NCI-H345 treated with DMSO at 0.1 percent for 48 hours (cell line): ENCODE results near the gene VAMP8.
"Not testable (repeated sequence)": the region's sequence is repeated elsewhere in the genome, so short reads cannot be mapped to it uniquely, and the experiment has no call there.

Source experiments
- DNase-seq: peaks from one replicate; lab custom pipeline; 2025; ENCODE audit not compliant: unreplicated experiment; lab: John Stamatoyannopoulos, UW

VAMP8 gene

DNA sequence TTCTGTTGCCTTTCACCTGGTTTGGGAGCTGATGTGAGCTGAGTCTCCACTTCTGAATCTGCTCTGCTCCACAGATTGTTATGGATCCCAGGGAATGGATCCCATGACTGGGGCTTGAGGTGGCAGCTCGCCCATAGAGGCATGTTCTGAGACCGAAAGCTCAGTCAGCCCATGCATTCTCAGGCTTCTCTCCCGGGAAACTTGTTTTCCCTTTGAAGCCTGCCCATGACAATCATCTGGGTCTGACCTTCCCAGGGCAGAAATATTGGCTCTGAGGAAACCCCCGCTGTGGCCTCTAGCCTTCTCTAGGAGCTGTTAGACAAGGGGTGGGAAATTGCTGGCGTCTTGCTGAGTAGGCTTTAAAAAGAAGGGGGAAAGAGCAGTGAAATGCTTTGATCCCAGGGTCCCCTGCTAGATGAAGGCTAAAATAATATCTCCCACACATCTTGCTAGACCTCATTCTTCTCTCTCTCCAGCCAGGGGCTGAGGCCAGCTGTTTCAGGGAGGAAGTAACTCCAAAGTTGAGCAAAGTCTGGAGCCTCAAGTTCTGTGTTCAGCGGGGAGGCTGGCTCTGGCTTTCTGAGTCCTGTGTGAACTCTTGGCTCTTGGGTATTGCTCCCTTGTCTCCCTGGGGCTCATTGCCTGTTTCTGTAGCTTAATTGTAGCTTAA is 2.0 kb downstream of the VAMP8 start:
- DNase-seq: no peak

DNA sequence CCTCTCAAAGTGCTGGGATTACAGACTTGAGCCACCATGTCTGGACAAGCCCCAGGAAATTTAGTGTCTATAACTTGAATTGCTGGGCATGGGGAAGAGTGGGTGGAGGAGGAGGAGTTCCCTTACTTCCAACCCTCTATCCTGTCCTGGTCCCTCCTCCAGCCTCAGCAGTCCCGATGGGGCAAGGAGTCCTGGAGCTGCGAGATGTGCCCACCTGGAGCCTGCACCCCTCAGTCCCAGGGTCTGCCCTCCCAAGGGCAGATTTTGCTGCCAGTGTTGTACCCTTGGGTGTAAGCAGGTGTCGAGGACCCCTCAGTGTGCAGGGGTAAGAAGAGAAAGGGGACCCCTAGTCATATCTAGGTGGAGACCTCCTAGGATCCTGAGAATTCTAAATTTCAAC is 2.8 kb downstream of the VAMP8 start:
- DNase-seq: no peak

DNA sequence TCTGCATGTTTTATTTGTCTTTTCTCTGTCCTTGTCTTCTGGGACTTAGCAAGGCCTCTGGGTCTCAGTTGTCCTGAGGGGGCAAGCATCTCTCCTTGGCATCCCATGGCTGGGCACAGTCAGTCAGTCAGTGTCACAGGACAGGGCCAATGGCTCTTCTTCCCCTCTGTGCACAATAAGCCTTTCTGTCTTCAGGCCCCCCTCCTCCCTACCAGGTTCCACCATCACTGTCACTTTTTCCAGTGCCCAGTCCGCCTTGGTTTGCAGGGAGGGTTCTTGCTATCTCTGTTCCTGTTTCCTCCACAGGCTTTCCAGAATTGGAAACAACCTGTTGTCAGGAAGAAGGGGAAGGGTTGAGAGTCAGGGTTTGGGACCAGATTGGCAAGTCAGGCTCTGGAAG is 5.1 kb downstream of the VAMP8 start:
- DNase-seq: no peak

DNA sequence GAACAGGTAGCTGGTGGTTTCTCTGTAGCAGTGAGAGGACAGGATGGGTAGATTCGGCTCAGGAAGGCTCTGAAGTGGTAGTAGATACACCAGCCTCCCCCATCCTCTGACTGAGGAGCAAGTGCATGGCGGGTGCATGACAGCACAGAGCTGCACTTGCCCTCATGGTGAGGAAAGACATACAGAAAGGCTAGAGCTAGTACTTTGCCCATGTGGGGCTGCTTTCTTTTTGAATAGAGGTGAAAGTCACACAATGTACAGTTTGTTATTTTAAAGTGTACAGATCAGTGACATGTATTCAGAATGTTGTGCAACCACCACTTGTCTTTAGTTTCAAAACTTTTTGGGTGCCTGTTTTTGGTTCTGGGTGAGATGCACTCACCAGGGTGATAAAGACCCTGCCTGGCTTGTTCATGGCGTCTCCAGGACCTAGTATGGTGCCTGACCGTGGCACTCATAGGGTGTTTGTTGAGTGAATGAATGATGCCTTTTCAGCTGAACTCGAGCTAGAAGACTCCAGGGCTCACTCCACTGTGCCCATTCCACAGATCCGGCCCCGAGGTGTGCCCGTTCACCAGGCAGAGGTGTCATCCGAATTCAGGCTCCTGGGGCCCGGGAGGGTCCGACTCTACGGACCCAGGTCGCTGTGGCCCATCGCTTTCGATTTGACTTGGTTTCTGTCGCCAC is 6.4 kb downstream of the VAMP8 start:
- no peak for DNase-seq

DNA sequence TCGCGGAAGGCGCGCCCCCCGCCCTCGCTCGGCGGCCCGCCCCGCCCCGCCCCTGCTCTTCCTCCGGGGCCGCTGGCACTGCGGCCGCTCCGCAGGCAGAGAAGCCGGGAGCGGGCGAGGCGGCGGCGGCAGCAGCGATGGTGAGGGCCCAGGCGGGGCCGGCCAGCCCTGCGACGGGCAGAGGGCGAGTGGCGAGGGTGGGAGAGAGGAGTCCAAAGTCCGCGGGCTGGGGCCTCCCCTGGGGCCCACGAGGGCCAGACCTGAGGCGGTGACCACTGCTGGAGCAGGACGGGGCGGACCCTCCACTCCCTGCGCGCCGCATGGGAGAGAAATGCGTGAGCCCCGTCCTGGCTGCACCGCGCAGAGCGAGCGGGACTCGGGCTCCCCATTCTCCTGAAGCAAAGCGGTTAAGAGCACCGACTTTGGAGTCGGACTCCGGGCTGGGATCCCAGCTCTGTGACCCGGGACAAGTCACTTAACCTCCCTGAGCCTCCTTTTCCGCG is 7.0 kb downstream of the VAMP8 start, which contains the start of gene VAMP5:
TSS of gene VAMP5 (plus strand) at position 78 of the 503 bp plus-strand sequence. CDS start at position 138, 60 bp downstream.
- DNase-seq: no peak

DNA sequence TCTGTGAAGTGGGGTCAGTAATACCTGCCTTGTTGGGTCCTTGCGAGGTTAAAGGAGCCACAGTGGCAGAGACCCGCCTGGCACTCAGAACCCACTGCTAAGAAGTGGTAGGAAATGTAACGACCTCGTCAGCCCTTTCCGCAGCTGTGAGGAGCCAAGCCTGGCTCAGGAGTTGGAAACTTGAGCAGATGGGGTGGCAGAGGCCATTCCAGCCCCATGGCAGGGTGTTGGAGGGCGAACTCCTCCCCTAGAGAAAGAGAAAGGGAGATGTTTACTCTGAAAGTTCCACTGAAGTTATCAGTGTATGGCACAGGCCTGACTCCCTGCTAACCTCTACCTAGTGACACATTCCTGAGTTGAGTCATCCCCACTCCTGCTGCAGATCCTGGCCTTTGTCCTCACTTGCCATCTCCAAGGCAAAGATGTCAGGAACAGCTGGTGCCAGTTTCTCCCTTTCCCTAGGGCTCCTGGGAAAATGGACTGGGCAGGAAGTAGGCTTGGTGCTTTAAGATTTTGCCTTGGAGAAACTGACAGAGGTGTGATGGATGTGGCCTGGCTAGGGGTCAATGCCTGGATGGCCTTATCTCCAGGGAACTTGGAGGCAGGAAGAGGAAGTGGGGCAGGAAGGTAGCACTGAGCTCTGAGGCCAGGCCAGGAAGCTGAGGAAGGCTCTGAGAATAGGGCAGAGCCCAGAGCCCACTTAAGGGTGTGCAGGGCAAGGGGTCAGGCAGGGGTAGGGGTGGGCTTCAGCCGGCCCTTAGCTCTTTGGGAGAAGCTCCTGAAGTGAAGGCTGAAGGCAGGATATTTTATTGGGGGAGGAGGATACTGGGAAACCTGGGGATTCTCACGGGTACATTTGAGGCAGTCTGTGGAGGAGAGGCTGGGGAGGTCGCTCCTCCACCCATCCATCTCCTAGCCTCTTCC is 7.7 kb downstream of the VAMP8 start:
- no peak for DNase-seq

DNA sequence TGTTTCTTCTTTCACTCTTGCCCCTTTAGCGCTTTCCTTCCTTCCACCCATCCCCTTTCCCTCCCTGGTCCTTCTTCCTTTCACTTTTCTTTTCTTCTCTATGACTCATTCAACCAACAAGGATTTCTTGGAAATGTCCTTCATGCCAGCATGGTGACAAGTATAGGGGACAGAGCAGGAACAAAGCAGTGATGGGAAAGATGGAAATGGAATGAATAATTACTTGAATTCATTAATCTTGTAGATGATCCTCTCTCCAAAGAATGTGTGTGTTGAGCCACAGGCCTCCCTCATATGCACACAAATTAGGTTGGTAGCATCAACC is 8.4 kb downstream of the VAMP8 start:
- no peak for DNase-seq

DNA sequence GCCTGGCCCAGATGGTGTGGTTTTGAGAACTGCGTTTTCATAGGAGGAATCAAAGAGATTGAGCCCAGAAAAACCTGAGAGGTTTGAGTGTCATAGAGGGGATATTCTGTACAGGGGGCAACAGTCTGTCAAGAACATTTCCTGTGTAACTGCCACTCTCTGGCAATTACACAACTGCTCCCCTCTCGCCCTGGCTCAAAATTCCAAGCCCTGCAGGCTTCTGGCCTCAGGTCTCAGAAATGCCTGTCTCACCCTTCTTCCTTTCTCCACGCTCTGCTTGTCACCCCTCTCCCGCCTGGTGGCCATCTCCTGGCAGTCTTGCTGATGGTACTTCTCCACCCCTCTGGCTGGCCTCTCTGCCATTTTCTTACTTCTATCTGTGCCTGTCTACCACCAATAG is 10.8 kb downstream of the VAMP8 start:
- DNase-seq: no peak

DNA sequence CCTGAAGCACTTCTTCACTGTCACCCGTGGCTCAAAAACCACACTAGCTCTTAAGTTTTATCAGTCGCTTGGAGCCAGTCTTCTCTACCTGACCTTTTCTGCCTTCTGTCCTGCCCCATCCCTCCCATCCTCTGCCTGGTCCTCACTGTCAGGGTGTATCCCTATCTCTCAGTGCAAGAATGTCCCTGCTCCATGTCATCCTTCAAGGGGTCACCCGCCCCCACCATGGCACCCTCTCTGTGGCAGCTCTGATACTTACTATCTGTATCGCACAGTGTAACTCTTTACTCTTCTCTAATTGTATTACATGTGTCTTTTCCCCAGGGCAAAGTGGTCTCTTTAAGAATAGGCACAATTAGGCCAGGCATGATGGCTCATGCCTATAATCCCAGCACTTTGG is 11.3 kb downstream of the VAMP8 start:
- no peak for DNase-seq

DNA sequence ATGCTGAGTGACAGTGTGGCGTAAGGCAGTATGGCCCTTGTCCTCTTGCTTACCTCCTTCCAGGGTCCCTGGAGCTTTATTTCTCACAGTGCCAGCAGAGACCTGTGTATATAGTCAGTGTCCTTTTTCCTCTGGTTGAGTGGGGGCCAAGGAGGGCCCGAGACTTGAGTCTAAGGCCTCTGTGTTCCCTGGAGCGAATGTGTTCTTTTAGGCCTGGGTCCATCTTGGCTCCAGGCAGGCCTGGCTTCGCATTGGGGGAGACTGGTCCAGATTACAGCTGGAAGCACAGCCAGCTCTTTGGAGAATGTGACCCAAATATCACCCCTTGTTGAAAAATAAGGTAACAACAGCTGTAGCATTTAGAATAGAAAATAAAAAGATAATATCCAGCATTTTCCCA is 11.8 kb downstream of the VAMP8 start:
- no peak for DNase-seq

DNA sequence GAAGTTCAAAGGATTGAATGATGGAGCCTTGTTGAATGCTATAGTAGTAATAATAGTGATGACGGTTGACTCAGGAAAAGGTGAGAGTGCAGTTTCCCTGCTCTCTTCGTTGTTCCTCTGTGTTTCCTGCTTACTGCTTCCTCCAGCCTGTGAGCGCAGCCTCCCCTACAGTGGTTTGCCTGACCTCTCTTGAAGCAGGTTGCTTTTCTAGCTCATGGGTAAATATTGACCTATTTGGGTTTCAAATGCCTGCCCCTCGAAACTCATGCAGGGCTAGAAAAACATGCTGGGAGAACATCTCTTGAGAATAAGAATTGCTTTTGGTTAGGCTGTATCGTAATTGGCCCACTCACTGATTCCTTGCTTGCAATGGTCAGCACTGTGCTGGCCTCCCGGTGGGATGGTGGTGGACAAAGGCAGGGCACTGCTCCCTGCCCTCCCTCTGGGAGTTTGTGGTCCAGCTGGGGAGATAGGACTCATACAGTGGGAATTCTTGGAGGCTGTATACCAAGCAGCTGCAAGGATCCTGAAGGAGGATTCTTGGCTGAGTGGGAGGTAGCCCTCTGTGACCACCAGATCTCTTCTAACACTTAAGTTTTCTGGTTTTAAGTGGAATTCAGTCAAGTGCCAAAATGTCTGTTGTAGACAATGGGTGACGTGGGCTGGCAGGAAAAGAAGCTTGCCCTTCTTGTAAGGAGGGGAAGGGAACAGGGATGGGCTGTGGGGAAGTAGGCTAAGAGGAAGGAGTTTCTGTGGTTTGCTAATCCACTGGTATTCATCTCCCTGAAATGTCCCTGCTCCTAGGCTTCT is 12.8 kb downstream of the VAMP8 start:
- no peak for DNase-seq

DNA sequence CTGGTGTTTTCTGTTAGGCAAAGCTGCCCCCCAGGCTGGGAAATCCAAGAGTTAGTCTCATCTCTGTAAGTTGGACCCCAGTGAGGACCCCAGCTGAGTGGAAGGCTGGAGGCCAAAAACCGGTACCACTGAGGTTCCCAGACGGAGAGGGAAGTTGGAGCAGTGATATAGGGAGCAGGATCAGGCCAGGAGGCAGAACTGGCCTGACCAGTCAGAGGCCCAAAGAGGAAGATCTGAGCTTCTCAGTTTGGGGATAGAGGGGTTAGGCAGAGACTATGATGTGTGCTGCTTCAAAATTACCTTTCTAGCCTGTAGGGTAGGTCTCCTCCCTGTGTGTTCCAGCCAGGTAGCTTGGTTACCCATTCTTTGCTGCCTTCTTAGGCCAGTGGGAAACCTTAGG is 13.6 kb downstream of the VAMP8 start:
- no peak for DNase-seq

DNA sequence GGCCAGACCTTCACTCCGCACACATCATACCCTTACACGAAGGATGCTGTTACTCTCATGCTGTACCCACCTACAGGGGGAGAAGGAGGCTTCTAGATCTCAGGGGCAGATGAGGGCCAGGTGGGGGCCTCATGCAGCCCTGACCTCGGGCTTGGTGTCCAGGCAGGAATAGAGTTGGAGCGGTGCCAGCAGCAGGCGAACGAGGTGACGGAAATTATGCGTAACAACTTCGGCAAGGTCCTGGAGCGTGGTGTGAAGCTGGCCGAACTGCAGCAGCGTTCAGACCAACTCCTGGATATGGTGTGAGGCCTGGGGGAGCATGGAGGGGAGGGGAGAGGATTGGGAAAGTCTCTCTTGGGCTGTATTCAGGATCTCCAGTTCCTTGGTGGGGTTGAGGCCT is 14.2 kb downstream of the VAMP8 start:
- DNase-seq: no peak

DNA sequence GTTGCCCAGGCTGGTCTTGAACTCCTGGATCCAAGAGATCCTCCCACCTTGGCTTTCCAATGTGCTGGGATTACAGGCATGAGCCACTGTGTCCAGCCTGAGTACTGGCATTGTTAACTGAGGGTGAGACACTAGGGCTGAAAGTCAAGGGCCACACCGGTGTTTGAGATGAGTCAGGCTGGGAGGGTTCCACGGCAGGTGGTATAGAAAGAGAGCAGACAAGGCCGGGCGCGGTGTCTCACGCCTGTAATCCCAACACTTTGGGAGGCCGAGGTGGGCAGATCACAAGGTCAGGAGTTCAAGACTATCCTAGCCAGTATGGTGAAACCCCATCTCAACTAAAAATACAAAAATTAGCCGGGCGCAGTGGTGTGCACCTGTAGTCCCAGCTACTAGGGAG is 14.9 kb downstream of the VAMP8 start:
- not testable (repeated sequence) for DNase-seq

DNA sequence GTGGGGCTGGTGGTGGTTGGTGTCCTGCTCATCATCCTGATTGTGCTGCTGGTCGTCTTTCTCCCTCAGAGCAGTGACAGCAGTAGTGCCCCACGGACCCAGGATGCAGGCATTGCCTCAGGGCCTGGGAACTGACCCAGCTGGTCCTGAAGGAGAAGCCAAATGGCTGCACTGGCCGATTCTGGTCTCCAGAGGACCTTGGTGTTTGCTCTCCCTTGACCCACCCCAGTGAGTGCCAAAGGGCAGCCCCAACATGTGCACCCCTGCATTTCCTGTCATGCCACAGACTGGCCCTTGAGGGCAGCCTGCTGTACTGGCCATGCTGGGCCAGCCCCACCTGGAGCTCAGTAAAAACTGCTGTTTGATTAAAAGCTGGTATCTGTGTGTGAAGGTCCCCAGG is 15.6 kb downstream of the VAMP8 start:
- no peak for DNase-seq

DNA sequence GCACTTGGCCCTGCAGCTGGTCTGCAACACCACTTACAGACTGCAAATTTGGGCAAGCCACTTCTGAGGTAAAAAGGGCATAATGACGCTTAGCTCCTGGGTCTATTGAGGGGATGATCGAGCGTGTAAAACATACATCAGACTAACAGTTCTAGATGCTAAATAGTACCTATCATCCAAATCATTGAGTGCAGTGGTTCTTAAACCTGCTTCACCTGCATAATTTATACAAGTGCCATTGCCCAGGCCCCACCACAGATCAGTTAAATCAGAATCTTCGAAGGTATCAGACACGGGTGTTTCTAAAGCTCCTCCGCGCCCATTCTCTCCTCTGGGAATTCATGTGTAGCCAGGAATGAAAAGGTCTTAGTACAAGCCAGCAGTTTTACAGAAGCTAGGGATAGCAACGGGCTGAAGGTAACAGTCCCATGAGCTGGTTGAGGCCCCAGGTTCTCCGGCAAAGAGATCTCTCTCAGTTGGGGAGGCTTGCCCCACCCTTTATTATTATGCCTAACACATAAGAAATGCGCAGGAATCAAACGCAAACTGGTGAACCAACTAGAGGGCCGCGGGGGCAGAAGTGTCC is 17.4 kb downstream of the VAMP8 start:
- DNase-seq: no peak

DNA sequence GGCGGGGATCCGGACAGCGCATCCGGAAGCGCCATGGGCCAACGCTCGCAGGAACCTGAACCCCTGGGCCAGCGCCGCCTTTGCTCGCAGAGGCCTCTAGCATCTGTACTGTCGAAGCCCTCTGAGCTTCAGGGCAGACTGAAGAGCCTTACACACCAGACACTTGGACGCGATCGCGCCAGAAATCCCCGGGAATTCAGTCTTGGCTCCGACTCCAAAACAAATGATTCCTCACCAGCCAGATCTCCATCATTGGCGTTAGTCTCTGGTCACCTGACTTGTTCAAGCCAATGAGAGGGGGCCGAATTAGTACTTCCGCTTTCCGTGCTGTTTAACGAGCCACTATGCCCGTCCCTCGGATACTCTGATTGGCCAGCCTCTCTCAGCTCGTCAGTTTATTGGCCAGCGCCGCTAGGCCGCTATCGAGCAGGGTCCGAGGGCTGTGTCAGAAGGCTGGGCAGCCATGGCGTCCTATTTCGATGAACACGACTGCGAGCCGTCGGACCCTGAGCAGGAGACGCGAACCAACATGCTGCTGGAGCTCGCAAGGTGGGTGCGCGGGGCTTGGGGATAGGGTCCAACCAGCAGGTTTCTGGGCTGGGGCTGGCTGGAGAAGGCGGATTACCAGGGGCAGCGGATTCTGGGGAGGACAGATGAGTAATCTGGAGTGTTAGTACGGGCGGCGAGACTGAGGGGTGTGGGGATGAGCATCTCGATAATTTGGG is 18.1 kb downstream of the VAMP8 start, which contains the start of gene RNF181:
TSS of gene RNF181 (plus strand) at position 445 of the 725 bp plus-strand sequence. CDS start at position 464, 19 bp downstream.
- DNase-seq: peak; percentile 96

DNA sequence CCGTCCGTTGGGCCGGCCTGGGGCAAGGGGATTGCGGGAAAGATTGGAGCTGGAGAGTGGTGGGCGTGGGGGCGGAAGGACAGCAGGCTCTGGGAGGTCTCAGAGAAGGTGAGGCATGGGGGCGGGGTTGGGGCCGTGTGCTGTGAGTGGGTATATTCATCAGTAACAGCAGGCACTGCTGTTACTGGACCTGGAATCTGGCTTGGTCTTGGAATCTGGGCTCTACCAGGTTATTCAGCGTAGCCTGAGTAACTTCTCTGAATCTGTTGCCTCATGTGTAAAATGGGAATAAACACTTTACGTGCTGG is 18.6 kb downstream of the VAMP8 start:
- no peak for DNase-seq

DNA sequence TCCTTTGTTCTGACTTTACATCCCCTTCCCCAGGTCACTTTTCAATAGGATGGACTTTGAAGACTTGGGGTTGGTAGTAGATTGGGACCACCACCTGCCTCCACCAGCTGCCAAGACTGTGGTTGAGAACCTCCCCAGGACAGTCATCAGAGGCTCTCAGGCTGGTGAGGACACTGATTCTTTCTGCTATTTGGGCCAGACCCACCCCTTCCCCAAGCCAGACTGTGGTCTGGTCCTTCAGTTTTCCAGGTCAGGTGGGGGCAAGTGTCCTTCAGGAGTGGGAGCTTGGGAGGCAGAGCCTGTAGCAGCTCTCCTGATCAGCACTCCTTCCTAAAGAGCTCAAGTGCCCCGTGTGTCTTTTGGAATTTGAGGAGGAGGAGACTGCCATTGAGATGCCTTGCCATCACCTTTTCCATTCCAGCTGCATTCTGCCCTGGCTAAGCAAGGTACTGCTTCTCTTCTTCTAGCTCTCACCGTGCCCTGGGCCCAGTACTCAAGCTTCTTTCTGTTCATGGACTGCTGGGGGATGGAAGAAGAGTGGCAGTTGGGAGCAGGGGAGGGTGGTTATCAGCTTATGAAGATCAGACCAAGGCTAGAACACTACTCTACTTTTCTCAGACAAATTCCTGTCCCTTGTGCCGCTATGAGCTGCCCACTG is 19.2 kb downstream of the VAMP8 start:
- DNase-seq: no peak
